GM10847 (cell line): Measurements from ENCODE around the gene TMC4.

ENCODE experiments used
- POLR2A ChIP-seq: IDR thresholded peaks from 2 replicates; pipeline ENCODE4 v1.6.1; 2011; ENCODE audit not compliant: insufficient read length; ENCODE audit errors: extremely low read depth

The TMC4 gene

DNA sequence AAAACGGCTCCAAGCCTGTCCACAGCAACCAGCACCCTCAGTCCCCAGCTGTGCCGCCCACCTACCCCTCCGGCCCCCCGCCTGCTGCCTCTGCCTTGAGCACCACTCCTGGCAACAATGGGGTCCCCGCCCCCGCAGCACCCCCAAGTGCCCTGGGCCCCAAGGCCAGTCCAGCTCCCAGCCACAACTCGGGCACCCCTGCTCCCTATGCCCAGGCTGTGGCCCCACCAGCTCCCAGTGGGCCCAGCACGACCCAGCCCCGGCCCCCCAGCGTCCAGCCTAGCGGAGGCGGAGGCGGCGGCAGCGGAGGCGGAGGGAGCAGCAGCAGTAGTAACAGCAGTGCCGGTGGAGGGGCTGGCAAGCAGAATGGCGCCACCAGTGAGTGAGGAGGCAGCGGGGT lies 24.8 kb downstream of the TMC4 start:
- no peak for TF ChIP-seq POLR2A

DNA sequence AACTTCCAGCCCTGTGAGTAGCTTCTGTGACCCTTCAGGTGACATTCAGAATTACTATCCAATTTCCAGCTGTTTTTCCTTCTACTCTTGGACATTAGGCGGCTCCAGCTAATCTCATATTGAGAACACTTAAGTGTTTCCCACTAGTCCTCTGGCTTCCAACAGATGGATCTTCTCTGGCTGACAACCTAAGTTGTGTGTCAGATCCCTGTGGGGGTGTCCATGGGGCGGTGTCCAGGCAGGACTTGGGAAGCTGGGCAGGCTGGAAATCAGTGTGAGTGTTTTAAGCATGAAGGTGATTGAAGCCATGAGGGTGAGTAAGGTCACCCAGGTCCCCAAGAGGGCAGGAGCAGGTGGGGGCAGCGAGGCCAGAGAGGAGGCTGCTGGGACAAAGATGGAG lies 25.3 kb downstream of the TMC4 start:
- no peak for TF ChIP-seq POLR2A

DNA sequence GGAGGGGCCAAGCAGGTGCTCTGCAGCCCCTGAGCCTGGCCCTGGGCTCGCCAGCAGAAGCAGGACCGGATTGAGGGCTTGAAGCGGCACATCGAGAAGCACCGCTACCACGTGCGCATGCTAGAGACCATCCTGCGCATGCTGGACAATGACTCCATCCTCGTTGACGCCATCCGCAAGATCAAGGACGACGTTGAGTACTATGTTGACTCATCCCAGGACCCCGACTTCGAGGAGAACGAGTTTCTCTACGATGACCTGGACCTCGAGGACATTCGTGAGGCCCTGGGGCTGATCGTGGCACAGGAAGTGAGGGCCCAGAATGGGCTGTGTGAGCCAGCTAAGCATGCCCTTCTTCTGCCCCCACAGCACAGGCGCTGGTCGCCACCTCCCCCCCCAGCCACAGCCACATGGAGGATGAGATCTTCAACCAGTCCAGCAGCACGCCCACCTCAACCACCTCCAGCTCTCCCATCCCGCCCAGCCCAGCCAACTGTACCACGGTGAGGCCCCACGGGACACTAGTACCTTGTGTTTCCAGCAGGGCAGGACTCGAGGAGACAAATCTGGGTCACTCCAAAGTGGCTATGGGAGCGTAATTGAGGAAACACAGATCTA lies 27.3 kb downstream of the TMC4 start:
- TF ChIP-seq POLR2A = no peak

DNA sequence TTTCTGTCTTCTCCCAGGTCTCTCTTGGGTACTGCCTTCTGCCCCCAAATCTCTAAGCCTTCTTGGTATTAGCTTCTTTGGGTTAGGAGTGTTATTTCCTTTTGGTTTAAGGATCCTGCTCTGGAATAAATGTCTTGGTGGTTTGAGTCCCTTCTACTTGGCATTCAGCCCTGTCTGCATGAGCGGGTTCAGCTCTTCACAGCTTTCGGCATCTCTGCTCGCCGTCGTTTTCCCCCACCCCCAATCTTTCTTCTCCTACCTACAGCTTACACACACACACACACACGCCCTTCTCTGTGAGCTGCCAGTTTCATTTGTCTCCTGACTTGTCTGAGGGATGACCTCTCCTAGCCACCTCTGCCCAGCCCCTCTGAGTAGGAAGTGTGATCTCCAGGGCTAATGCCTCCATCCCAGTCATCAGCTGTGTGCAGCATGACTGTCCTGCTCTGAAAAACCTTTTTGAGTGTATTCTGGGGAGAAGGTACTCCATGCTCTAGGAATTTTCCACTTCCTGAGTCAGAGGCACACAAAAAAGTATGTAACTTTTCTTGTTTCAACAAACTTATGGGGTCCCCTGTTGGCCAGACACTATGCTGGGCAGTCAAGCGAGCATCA lies 30.7 kb downstream of the TMC4 start:
- TF ChIP-seq POLR2A = no peak

DNA sequence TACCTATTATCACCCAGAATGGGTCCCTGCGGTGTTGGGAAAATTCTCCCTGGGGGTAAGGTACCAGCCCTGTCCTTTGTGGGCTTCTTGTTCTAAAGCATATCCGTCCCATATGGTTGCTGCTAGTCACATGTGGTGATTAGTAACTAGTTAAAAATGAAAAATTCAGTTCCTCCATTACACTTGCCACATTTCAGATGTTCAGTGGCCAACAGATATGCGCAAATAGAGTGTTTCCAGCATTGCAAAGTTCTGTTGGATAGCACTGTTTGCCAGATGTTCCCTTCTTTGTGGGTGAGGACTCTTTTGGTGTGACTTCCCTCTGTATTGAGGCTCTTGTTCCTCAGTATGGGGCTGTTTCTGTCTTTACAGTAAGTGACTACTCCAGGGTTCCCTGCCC lies 31.6 kb downstream of the TMC4 start:
- TF ChIP-seq POLR2A = no peak

DNA sequence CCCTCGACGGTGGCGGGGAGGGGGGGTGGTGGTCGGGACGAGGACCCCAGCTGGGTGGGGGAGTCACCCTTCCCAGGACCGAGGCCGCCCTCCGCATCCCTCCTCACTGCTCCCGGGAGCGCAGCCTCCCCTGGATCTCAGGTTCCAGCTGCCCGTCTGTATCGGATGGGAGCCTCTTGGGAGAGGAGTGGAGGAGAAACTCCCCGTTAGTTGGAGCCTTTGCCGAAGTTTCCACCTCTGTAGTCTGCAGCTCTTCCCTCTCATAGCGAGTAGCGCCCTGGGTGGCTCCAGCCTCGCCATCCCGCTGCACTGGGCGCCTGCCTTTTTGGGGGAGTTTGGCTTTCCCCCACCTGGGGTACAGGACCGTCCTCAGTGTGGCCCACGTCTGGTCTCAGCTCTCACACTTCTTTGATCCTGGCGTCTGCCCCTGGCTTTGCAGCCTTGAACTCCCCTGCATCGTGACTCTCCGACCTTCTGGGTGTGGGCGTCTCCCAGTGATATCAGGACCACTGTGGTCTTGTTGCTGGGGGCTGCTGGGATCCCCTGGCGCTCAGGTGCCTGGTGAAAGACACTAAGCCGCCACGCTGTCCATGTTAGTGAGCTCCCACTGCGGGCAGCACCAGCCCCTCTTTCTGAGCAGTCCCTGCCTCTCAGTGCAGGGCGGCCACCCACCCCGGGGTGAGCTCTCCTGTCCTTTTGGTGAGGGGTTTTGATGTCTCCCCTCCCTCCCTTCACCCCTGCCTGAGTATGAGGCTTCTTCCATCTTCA lies 34.3 kb downstream of the TMC4 start:
- no peak for TF ChIP-seq POLR2A

DNA sequence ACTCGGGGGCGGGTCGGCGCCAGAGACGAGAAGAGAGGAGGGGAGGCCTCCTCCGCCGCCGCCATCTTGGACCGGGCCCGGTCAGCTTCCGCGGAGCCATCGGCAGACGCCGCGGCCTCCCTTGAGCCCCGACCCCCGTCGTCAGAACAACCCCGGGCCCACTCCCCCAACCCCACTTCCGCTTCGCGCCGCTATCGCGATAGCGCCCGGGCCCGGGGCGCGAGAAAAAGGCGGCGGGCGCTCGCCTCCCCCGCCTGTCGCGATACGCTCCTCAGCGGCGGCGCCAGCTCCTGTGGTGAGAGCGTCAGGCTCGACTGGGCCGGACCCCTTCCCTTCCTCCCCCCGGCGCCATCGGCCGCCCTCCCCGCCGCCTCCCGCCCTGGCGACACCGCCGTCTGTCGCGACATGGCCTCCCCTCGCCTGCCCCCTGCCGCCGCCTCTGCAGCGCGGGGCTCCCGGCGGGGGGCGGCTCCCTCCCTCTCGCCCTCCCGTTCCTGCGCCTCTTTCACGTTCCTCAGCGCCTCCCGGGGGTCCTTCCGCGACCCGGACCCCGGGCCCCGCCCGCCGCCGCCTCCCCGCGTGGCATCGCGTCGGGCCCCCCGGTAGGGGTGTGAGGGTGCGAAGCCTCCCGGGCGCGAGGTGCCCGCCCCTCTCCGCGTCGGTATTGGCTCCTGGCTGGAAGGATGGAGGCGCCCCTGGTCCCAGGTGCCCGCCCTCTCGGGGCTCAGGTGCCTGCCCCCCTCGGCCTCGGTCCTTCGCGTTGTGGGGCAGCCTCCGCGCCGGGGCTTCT lies 35.1 kb downstream of the TMC4 start, which contains the start of gene CNOT3:
TSS of gene CNOT3 (plus strand) at position 64 of the 790 bp plus-strand sequence. CDS start 5,217 bp downstream, outside the sequence.
- peak; percentile 78 for TF ChIP-seq POLR2A

DNA sequence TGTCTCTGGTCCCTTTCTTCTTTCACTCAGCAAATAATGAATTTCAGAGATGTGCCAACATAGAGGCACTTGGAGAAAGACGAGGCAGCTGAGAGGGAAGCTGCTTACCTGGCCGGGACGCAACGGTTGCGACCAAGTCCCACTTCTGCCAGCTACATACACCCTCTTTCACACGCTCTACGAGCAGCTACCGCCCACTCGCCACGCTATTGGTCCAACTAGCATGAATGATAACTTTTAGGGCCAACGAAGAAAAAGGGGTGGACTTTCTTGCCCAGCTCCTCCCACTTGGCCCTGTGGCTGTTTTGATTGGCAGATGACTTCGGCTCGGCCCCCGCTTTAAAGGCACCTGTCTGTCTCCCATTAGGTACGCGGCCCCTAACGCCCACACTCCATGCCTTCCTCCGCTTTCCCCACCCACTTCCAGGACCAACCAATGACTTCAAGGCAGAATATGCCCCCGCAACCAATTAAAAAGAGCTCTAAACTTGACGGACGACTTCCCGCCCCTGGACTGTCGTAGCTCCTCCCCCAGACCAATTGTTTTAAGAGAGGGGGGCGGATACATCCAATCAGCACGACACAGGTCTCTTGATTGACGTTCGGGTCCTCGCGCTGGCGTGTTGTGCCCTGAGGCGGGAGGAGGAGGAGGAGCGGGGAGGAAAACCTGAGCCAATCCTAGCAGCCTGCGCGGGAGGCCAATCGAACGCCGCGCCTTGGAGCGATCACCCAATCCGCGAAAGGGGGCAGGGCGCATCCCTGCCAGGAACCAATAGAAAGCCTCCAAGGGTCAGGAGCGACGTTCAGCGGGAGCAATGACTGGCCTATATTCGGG lies 35.9 kb downstream of the TMC4 start:
- peak; percentile 84 for TF ChIP-seq POLR2A

DNA sequence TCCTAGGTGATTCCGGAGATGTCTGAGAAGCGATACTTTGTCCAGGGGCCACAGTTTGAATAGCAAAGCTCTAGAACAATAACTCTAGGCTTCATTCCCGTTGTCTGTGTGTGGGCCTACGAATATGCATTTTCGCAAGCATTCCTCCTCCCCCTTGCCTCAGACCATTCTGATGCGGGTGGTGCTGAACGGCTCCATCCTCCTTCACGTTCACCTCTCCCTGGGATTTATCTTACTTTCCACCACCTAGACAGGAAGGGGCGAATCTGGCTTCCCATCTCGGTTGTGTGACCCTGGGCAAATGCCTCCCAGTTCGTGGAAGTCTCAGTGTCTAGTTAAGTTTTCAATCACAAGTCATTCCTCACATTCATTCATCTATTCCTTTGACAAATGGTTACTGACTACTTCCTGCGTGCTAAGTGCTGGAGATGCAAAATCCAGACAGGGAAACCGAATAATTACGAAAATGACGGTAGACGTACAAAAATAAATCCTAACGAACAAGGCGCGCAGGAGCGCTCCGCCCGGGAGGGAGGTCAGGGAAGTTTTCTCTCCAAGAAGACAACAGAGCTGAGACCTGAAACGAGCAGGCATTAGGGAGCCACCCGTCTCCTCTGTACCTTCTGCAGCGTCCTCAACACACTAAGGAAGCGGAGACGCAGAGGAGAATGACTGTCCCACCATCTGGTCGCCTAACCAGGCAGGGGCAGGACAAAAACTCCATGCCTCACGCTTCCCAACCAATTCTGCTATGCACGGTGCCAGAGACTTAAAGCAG lies 36.7 kb downstream of the TMC4 start:
- TF ChIP-seq POLR2A = no peak

DNA sequence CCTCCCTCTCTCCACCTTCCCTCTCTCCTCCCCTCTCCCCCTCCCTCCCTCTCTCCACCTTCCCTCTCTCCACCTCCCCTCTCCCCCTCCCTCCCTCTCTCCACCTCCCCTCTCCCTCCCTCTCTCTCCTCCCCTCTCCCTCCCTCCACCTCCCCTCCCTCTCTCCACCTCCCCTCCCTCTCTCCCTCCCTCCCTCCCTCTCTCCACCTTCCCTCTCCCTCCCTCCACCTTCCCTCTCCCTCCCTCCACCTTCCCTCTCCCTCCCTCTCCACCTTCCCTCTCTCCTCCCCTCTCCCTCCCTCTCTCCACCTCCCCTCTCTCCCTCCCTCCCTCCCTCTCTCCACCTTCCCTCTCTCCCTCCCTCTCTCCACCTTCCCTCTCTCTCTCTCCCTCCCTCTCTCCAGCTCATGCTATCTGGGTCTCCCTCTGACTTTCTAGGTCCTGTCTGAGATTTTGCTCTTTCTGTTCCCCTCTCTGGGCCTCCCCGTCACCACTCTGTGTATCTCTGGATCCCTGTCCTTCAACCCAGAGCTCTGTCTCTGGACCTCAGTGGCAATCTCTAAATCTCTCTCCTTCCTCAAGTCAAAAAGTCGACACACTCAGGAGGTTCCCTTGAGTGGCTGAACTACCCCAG lies 38.9 kb downstream of the TMC4 start:
- TF ChIP-seq POLR2A = no peak

DNA sequence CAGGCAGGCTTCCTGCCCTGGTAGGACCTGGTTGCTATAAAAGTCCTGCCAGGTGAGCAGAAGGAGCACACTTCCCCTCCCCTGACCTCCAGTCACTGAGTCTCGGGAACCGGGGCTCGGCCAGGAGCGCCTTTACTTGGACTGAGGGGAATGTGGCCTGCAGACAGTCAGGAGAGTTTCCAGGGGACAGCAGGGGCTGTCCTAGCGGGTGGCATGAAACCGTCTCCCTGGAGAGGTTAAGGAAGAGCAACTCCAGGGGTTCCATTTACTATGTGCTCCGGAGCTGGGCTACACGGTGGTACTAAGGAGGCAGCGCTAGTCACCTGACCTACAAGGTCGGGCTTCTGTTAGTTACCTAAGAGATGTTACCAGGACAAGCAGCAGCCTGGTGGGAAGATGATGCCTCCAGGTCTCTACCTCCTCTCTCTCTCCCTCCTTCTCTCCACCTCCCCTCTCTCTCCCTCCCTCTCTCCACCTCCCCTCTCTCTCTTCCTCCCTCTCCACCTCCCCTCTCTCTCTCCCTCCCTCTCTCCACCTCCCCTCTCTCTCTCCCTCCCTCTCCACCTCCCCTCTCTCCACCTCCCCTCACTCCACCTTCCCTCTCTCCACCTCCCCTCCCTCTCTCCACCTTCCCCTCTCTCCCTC lies 39.5 kb downstream of the TMC4 start:
- no peak for TF ChIP-seq POLR2A

DNA sequence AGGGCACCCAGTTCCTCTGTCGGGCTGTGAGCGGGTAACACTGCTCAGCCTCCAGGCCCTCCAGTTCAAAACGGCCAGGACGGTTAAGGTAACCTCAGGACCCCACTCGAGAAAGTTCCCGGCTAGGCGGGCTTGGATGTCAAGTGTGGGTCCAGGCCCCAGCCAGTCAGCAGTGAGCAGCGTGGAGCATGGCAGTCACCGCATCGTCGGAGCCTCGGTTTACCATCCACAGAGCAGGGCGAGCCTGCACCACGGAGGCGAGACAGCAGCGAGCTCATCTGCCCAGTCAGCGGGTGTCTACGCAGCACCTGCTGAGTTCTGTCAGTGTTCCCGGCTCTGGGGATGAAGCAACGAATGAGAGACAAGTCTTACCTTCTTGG lies 43.4 kb downstream of the TMC4 start:
- TF ChIP-seq POLR2A = no peak
